Measurements from ENCODE around the gene INTS1.

DNA sequence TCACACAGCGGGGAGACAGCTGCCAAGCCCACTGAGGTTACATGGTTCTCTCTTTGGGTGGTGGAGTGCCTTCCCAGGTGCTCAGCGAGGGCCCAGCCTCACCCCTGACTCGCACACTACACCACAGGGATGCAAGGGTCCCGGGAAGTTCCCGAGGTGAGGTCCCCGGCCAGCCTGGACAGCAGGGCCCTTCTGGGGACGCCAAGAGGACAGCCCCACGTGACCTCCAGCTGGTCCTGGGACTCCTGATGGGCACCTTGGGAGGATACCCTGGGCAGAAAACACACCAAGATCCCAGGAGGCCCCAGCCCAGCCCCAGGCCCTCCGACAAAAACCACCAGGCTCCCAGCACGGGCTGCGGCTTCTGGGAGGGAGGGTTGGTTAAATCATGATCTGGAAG, 53.2 kb downstream of the INTS1 start:
- TF ChIP-seq, protein P1, sequence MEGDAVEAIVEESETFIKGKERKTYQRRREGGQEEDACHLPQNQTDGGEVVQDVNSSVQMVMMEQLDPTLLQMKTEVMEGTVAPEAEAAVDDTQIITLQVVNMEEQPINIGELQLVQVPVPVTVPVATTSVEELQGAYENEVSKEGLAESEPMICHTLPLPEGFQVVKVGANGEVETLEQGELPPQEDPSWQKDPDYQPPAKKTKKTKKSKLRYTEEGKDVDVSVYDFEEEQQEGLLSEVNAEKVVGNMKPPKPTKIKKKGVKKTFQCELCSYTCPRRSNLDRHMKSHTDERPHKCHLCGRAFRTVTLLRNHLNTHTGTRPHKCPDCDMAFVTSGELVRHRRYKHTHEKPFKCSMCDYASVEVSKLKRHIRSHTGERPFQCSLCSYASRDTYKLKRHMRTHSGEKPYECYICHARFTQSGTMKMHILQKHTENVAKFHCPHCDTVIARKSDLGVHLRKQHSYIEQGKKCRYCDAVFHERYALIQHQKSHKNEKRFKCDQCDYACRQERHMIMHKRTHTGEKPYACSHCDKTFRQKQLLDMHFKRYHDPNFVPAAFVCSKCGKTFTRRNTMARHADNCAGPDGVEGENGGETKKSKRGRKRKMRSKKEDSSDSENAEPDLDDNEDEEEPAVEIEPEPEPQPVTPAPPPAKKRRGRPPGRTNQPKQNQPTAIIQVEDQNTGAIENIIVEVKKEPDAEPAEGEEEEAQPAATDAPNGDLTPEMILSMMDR (IDR thresholded peaks at IDR 0.05; ENCODE audit: poor library complexity), result no peak
- TF ChIP-seq EZH2 (IDR thresholded peaks at IDR 0.05; ENCODE audit: borderline replicate concordance) (no peak), EZH2phosphoT487 (IDR thresholded peaks at IDR 0.05; ENCODE audit: low read depth, severe bottlenecking, unreplicated experiment) (no peak)

All from hepatocyte (in vitro differentiated cells).